ENCODE results near the gene RMDN2. TPM values are rescaled to one million over a fixed set of nuclear protein-coding genes. Genes with fewer than 3 reads are reported as not detected.

Gene RMDN2
- total and polyA plus RNA-seq, 10 of the 15 experiments (the other 5 are each of a cell fraction or from before 2014, with no cell fraction given) = 2.6 to 12.4 (median 9.2) TPM

- TF ChIP-seq, protein P1, sequence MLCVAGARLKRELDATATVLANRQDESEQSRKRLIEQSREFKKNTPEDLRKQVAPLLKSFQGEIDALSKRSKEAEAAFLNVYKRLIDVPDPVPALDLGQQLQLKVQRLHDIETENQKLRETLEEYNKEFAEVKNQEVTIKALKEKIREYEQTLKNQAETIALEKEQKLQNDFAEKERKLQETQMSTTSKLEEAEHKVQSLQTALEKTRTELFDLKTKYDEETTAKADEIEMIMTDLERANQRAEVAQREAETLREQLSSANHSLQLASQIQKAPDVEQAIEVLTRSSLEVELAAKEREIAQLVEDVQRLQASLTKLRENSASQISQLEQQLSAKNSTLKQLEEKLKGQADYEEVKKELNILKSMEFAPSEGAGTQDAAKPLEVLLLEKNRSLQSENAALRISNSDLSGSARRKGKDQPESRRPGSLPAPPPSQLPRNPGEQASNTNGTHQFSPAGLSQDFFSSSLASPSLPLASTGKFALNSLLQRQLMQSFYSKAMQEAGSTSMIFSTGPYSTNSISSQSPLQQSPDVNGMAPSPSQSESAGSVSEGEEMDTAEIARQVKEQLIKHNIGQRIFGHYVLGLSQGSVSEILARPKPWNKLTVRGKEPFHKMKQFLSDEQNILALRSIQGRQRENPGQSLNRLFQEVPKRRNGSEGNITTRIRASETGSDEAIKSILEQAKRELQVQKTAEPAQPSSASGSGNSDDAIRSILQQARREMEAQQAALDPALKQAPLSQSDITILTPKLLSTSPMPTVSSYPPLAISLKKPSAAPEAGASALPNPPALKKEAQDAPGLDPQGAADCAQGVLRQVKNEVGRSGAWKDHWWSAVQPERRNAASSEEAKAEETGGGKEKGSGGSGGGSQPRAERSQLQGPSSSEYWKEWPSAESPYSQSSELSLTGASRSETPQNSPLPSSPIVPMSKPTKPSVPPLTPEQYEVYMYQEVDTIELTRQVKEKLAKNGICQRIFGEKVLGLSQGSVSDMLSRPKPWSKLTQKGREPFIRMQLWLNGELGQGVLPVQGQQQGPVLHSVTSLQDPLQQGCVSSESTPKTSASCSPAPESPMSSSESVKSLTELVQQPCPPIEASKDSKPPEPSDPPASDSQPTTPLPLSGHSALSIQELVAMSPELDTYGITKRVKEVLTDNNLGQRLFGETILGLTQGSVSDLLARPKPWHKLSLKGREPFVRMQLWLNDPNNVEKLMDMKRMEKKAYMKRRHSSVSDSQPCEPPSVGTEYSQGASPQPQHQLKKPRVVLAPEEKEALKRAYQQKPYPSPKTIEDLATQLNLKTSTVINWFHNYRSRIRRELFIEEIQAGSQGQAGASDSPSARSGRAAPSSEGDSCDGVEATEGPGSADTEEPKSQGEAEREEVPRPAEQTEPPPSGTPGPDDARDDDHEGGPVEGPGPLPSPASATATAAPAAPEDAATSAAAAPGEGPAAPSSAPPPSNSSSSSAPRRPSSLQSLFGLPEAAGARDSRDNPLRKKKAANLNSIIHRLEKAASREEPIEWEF (IDR thresholded peaks at IDR 0.05; ENCODE audit: insufficient replicate concordance, low read depth, low read length) = no peak
- TF ChIP-seq IKZF1 (conservative IDR thresholded peaks at IDR 0.05) (peak; percentile 20; the same call in 1 of the 2 replicates), NBN (IDR thresholded peaks at IDR 0.05) (no peak), PAX5 (IDR thresholded peaks at IDR 0.05; ENCODE audit: borderline replicate concordance, low read depth, low read length) (no peak), ELK1 (IDR thresholded peaks at IDR 0.05; ENCODE audit: low read depth, low read length) (0 out of 2 replicates have a peak, but pooled peaks have one; percentile 22), RBBP5 (conservative IDR thresholded peaks at IDR 0.05) (no peak), ZSCAN29 (IDR thresholded peaks at IDR 0.05) (no peak), BCL11A (IDR thresholded peaks at IDR 0.05; ENCODE audit: low read depth, low read length) (no peak), CHD1 (IDR thresholded peaks at IDR 0.05; ENCODE audit: low read depth, low read length) (no peak), SP1 (IDR thresholded peaks at IDR 0.05; ENCODE audit: low read depth, low read length) (no peak), TAF1 (IDR thresholded peaks at IDR 0.05; ENCODE audit: borderline replicate concordance, low read depth, low read length) (no peak), YY1 (IDR thresholded peaks at IDR 0.05; ENCODE audit: low read depth, low read length) (peak; percentile 66; the same call in 1 of the 2 replicates), ZNF24 (IDR thresholded peaks at IDR 0.05) (no peak), JUNB (IDR thresholded peaks at IDR 0.05) (no peak), FOXK2 (IDR thresholded peaks at IDR 0.05) (no peak), CBFB (IDR thresholded peaks at IDR 0.05; ENCODE audit: low read depth) (no peak; the same call in 1 of the 2 replicates), NFYA (IDR thresholded peaks at IDR 0.05; ENCODE audit: borderline replicate concordance, low read depth, low read length) (no peak), NFYB (IDR thresholded peaks at IDR 0.05; ENCODE audit: insufficient read depth, low read depth, low read length) (no peak), EZH2 (IDR thresholded peaks at IDR 0.05; ENCODE audit: borderline replicate concordance, control insufficient read depth, low read depth, low read length) (no peak), WRNIP1 (IDR thresholded peaks at IDR 0.05; ENCODE audit: borderline replicate concordance, low read depth, low read length) (no peak), NFXL1 (IDR thresholded peaks at IDR 0.05; ENCODE audit: borderline replicate concordance) (no peak), MTA2 (IDR thresholded peaks at IDR 0.05; ENCODE audit: low read depth) (no peak)
- TF ChIP-seq, protein P2, sequence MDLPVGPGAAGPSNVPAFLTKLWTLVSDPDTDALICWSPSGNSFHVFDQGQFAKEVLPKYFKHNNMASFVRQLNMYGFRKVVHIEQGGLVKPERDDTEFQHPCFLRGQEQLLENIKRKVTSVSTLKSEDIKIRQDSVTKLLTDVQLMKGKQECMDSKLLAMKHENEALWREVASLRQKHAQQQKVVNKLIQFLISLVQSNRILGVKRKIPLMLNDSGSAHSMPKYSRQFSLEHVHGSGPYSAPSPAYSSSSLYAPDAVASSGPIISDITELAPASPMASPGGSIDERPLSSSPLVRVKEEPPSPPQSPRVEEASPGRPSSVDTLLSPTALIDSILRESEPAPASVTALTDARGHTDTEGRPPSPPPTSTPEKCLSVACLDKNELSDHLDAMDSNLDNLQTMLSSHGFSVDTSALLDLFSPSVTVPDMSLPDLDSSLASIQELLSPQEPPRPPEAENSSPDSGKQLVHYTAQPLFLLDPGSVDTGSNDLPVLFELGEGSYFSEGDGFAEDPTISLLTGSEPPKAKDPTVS (IDR thresholded peaks at IDR 0.05; ENCODE audit: low read depth, low read length) = no peak
- TF ChIP-seq, protein P3, sequence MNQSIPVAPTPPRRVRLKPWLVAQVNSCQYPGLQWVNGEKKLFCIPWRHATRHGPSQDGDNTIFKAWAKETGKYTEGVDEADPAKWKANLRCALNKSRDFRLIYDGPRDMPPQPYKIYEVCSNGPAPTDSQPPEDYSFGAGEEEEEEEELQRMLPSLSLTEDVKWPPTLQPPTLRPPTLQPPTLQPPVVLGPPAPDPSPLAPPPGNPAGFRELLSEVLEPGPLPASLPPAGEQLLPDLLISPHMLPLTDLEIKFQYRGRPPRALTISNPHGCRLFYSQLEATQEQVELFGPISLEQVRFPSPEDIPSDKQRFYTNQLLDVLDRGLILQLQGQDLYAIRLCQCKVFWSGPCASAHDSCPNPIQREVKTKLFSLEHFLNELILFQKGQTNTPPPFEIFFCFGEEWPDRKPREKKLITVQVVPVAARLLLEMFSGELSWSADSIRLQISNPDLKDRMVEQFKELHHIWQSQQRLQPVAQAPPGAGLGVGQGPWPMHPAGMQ (IDR thresholded peaks at IDR 0.05; ENCODE audit: borderline replicate concordance) = no peak
Measured at GRCh38 chr2:37890893-37891495, 34.1 kb upstream of the RMDN2 start (continued).
